ENCODE results near the gene SORBS1. TPM values are rescaled to one million over a fixed set of nuclear protein-coding genes. Genes with fewer than 3 reads are reported as not detected.
A peak's percentile ranks its signal among the peaks of the same experiment; 100 is the strongest.

Gene SORBS1
- total and polyA plus RNA-seq, 2 of the 13 experiments (the other 11 are each of a cell fraction or from before 2014, with no cell fraction given), result 16.8 to 39.8 TPM

GRCh38 chr10:95501203-95502094, 59.7 kb downstream of the SORBS1 start (continued):
- TF ChIP-seq ZBTB46 (CRISPR knock-in tag; IDR thresholded peaks at IDR 0.05; ENCODE audit: borderline replicate concordance), result no peak
- TF ChIP-seq BATF2 (CRISPR knock-in tag; IDR thresholded peaks at IDR 0.05), result no peak
- no peak for TF ChIP-seq ZNF570 (CRISPR knock-in tag; IDR thresholded peaks at IDR 0.05; ENCODE audit: borderline replicate concordance)
- peak; percentile 84 for TF ChIP-seq ZNF3 (CRISPR knock-in tag; IDR thresholded peaks at IDR 0.05)
- TF ChIP-seq SIN3A (IDR thresholded peaks at IDR 0.05; ENCODE audit: borderline replicate concordance, low read depth, low read length), result no peak
- TF ChIP-seq JARID2 (CRISPR knock-in tag; IDR thresholded peaks at IDR 0.05; ENCODE audit: insufficient replicate concordance), result no peak
- TF ChIP-seq RFX5 (IDR thresholded peaks at IDR 0.05; ENCODE audit: low read depth, low read length), result no peak
- peak; percentile 79 for TF ChIP-seq HDAC1 (CRISPR knock-in tag; IDR thresholded peaks at IDR 0.05)
- peak; percentile 54 for TF ChIP-seq ZNF18 (CRISPR knock-in tag; IDR thresholded peaks at IDR 0.05; ENCODE audit: insufficient replicate concordance)
- 0 out of 2 replicates have a peak, but pooled peaks have one; percentile 20 for TF ChIP-seq HNF1B (CRISPR knock-in tag; IDR thresholded peaks at IDR 0.05)
- no peak for TF ChIP-seq GATA4 (IDR thresholded peaks at IDR 0.05; ENCODE audit: borderline replicate concordance, low read depth)
- peak; percentile 36 for TF ChIP-seq ASH2L (IDR thresholded peaks at IDR 0.05; ENCODE audit: insufficient read length, low read depth, low read length)
- no peak for TF ChIP-seq CCDC6 (CRISPR knock-in tag; IDR thresholded peaks at IDR 0.05)
- TF ChIP-seq SAP130 (CRISPR knock-in tag; IDR thresholded peaks at IDR 0.05; ENCODE audit: low read depth), result peak; percentile 43; the same call in 1 of the 2 replicates
- 0 out of 2 replicates have a peak, but pooled peaks have one; percentile 25 for TF ChIP-seq HOXD1 (CRISPR knock-in tag; IDR thresholded peaks at IDR 0.05)
- TF ChIP-seq SMYD3 (CRISPR knock-in tag; IDR thresholded peaks at IDR 0.05), result no peak
- peak; percentile 51 for TF ChIP-seq ZEB1 (IDR thresholded peaks at IDR 0.05; ENCODE audit: insufficient replicate concordance, low read depth)
- no peak for TF ChIP-seq CREB1 (IDR thresholded peaks at IDR 0.05)
- TF ChIP-seq CREB1 (CRISPR knock-in tag; IDR thresholded peaks at IDR 0.05), result peak; percentile 26; the same call in 1 of the 2 replicates
